GM19238 (cell line): Measurements from ENCODE around the gene EIF4A2.
A peak's percentile ranks its signal among the peaks of the same experiment; 100 is the strongest.
"Not testable (repeated sequence)": the region's sequence is repeated elsewhere in the genome, so short reads cannot be mapped to it uniquely, and the experiment has no call there.

ENCODE experiments used
- DNase-seq: peaks from one replicate; pipeline ENCODE4 v3.0.0; 2011; ENCODE audit warnings: low spot score; ENCODE audit not compliant: insufficient read length

The EIF4A2 gene

DNA sequence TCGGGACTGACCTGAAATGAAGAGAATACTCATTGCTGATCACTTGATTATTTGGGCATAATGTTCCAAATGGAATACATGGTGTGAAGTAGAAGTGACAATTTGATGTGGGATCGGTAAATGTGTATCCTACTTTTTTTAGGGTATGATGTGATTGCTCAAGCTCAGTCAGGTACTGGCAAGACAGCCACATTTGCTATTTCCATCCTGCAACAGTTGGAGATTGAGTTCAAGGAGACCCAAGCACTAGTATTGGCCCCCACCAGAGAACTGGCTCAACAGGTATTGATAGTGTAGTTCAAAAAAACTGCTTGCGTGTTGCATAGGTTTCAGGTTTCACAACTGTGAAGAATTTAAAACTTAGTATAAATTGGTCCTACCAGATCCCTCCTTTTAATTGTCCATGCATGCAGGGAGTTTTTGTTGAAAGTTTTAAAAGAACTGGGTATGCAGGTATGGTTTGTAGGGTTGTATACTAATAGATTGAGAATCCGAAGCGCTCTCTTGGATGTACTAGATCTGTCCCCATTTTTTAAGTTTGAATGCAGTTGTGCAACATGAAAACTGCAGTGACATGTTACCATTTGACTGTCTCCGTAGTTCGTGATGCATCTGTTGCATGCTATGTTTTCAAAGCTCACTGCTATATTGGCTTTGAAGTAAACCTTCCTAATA lies 1.6 kb downstream of the EIF4A2 start:
- no peak for DNase-seq

DNA sequence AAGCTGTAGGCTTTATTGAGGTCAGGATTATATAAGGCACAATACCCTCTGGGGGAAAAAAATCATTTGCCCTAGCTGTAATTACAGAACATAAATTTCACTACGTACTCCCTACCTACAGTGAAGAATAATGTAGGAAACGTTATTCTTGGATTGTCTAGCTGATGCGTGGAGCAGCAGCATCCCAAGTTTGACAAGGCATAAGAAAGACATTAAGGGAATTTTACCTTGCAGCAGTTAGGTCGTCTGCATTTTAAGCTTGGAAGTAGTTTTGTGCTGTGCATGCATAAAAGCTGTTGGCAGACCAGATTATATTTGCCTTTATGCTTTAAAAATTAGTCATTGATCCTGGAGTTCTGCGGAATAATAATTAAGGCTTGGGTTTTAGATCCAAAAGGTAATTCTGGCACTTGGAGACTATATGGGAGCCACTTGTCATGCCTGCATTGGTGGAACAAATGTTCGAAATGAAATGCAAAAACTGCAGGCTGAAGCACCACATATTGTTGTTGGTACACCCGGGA lies 2.2 kb downstream of the EIF4A2 start:
- DNase-seq = no peak

DNA sequence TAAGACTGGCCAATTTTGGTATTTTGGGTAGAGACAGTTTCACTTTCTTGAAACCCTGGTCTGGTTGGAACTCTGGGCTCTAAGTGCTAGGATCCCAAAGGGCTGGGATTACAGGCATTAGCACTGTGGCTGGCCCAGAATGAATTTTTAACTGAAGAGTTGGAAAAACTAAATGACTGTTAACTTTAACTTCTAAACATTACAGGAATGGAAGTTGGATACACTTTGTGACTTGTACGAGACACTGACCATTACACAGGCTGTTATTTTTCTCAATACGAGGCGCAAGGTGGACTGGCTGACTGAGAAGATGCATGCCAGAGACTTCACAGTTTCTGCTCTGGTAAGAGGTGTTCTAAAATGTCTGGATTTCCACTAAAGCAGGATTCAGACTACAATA lies 3.5 kb downstream of the EIF4A2 start:
- no peak for DNase-seq

DNA sequence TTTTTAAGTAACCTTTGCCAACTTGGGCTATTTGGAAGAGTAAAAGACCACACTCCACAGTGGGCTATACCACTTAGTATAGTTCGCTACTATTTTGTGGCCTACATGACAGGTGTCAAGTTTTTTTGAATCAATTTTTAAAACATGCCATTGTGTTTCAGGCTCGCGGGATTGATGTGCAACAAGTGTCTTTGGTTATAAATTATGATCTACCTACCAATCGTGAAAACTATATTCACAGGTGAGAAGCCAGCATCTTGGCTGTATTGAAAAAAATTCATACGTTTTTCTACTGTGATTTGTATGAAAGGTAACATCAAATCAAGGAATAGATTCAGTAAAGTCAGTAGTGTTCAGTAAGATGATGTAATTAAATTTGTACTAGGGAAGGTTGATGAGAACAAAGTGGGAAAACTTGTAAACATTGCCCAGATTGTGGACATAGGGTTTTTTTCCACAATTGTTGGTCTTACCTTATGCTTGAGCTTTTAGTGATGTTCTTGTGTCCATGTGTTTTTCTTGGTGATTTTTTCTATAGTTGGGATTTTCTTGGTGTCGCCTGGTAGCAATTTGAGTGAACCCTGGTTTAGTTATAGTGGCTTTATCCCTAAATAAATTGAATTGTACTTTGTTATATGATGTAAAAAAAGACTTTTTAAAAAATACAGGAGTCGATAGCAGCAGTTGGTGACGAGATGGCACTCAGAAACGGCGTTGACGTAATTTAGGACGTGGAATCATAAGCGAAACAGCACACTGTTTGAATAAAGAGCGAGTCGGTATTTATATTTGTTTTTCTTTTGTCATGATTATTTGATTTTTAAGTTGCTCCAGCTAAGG lies 4.5 kb downstream of the EIF4A2 start:
- no peak for DNase-seq

DNA sequence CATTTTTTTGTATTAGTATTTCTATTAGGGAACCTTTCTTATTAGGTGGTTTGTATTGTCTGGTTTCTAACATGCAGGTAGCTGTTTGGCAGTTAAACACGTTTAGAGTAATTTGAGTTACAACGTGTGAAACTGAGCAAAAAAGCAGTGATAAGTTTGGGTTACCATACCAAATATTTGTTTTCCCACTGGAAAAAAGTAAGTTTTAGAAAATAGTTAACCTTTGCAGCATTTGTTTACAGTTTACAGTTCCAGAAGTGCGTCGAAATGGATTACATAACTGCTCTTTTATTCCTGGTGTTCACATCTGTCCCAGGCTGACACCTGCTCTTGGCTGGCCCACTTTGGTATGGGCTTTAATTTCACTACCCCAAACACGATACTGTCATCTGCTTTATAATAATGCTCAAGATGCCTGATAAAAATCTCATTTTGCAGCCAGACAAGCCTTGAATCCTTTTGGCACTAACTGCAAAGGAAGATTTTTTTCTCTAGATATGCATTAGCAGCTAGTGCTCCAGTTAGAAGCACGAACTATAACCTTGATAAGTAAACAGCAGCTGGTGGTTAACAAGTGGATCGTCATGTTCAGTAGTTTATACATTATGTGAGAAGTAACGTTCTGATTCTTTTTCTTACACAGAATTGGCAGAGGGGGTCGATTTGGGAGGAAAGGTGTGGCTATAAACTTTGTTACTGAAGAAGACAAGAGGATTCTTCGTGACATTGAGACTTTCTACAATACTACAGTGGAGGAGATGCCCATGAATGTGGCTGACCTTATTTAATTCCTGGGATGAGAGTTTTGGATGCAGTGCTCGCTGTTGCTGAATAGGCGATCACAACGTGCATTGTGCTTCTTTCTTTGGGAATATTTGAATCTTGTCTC lies 5.3 kb downstream of the EIF4A2 start:
- DNase-seq = no peak

DNA sequence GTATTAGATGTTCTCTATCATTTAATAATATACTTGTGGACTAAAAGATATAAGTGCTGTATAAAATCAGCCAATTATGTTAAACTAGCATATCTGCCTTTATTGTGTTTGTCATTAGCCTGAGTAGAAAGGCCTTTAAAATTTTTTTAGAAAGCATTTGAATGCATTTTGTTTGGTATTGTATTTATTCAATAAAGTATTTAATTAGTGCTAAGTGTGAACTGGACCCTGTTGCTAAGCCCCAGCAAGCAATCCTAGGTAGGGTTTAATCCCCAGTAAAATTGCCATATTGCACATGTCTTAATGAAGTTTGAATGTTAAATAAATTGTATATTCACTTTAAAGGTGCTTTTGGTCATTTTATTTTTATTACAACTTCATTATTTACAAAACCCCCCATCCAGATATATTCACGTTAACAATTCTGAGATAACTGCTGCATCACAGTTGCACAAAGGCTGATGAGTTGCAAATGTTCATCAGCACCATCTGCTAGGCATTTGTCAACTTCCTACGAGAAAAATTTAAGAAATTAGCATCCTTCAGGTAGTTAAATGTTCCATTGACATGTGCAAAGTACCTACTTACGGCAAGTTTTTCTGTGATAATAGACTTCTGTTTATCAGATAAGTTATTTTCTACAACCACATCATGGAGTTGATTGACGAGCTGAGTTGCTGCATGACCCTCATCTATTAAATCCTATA lies 6.3 kb downstream of the EIF4A2 start:
- DNase-seq = no peak

DNA sequence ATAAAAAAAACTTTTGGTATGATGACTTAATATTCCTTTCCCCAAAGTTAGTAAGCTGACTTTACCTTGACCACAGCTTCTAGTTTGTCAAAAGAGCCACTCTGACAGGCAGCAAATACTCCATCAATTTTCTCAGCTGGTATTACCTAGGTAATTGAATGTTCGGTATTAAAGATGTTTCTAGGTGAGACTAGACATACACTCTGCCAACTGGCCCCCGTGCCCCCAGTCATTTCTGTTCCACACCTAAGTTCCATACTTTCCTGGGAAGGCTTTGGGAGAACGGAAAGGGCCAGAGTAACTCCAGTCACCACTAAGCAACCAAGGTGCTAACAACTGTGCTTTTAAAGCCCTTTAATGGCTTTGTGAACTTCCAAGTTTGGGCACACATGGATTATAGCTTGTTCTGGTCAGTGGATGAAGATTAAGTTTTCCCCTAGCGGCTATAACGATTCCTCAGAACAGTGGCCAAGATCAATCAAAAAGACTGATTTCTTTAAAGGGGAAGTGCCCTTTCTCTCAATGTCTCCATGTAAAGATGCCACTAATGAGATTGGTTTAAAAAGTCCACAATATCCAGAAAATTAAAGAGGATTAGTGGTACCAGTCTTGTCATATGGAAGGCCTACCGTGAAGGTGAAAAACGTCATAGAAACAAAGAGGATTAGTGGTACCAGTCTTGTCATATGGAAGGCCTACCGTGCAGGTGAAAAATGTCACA lies 7.0 kb downstream of the EIF4A2 start:
- no peak for DNase-seq

DNA sequence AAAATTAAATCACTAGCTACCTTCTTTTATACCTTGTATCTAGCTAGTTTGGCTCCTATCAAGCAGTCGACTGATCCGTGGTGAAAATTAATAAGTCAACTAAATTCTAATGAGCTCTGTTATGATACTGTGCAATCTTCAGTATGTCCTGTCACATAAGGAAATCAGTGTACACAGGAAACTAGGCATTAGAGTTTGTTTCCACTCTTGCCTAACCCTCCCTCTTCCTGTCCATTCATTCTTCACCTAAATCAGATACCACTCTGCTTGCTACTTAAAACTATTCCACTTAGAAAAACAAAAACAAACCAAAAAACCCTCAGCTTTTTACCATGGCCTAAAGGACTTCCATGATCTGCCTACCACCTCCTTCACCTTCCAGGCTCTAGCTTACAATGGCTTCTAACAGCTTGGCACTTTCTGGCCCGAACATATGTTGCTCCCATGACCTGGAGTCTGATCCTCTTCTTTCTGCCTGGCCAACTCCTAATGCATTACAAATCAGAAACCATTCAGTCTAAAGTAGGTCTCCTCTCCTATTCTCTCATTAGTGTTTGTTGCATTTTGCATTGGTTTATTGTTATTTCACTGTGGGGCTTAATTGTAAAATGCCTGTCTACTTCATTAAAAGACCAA lies 15.0 kb downstream of the EIF4A2 start:
- no peak for DNase-seq

DNA sequence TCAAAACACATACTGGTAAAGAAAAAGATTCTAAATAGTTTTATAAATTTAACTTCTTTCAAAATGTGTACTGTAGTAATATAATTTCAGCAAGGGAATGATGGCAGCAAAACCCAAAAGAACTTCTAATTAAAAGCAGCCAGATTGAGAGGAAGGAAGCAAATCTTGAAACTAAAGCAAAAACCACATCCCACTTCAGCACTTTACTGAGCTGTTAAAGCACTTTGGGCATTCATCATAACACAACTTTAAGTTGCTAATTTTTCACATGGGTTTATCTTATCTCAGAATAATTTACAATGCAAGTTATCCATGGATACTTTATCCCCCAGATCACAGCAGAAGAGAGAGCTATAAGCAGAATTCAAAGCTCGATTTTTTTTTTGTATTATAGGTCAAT lies 16.9 kb downstream of the EIF4A2 start:
- no peak for DNase-seq

DNA sequence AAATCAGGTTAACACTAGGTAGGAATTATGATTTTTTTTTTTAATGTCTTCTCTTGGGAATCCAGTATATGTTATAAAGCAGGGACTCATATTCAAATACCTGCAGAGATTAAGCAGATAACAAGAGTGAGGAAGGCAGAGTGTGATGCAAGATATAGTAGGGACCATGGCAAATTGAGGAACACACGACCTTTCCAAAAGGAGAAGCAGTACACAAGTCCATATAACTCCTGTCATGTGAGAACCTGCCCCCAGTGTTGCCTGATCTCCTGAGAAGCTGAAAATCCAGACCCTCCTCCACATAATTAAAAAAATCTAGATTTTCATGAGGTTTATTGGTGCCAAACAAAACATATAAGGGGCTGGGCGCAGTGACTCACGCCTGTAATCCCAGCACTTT lies 19.3 kb downstream of the EIF4A2 start:
- no peak for DNase-seq

DNA sequence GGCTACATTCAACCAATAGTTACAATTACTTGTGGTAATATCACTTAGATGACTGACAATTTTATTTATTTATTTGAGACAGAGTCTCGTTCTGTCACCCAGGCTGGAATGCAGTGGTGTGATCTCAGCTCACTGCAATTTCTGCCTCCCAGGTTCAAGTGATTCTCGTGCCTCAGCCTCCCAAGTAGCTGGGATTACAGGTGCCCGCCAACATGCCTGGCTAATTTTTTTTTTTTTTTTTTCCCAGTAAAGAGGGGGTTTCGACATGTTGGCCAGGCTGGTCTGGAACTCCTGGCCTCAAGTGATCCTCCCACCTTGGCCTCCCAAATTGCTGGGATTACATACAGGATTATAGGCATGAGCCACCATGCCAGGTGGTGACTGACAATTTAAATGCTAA lies 20.1 kb downstream of the EIF4A2 start:
- DNase-seq = not testable (repeated sequence)

DNA sequence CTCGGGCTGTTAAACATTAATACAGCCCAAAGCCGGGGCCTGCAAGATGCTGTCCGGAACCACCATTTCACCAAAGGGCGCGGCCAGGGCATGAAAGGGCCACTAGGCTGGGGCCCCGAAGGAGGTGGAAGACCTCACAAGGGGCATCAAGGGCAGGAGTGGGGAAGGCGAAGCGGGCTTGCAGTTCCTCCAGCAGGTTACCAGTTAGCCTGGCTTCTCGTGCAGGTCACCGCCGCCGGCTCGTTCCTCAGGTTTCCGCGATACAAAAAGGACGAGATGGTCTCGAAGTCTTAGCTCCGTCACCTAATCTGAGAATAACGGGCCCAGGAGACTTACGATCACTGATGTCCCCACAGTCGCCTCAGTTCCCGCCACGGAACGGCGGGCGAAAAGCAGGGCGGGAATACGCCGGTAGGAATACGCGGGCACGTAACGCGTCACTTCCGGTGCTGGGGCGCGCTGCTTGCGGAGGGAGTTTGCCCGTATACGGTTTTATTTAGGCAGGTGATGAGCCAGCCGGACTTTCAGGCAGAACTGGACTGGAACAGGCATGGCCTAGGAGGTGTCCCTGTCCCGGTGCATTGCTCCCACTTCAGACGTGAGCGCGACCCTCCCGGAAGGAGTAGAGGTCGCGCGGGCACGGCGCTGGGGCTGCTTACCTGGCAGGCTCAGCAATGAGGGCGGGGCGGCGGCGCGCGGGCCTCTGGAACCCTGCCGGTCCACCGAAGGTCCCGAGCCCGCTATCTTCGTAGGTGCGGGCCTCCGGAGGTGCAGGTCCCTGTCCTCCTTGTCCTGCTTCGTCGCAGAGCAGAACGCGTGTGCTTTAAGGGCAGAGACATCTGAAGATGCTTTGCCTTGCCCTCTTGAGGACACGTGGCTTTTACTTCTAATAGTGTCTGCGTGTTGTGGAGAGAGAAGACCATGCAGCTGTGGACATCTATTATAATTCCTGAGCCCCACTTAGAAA lies 23.0 kb downstream of the EIF4A2 start, which contains the start of gene RFC4:
TSS of gene RFC4 (minus strand) at position 394 of the 967 bp plus-strand sequence. CDS start 1,769 bp downstream, outside the sequence.
- peak; percentile 67 for DNase-seq

DNA sequence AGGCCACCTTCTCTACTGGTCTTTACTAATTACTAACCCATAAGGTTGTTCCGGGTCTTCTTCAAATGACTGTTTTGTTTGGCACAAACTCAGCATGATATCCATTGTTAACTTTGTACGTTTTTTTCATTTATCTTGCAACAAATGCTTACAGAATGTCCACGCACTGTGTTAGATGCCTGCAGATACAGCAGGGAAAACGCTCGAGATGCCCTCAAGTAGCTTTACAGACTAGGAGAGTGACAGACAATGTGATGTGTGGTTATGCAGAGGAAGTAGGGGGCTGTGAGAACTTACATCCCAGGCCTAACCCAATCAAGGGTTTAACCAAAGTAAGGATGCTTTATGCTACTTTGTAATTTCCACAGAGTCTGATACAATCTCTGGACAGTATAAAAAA lies 23.9 kb downstream of the EIF4A2 start:
- DNase-seq = no peak

DNA sequence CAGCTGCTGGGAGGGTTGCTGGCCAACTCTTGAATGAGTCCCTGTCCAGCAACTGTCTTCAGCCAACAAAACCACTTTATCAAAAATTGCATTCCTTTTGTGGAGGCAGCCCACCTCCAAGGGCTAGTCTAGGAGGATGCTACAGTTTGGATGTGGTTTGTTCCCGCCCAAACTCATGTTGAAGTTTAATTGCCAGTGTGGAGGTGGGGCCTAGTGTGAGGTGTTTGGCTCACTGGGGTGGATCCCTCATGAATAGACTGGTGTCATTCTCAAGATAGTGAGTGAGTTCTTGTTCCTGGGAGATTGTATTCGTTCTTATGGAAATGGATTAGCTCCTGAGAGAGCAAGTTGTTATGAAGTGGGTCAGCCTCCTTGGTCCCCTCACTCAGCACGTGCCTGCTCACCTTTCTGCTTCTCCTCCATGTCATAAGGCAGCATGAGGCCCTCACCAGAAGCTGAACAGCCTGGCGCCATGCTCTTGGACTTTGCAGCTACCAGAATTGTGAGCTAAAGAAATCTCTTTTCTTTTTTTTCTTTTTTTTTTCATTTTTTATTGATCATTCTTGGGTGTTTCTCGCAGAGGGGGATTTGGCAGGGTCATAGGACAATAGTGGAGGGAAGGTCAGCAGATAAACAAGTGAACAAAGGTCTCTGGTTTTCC lies 27.1 kb downstream of the EIF4A2 start:
- no peak for DNase-seq

DNA sequence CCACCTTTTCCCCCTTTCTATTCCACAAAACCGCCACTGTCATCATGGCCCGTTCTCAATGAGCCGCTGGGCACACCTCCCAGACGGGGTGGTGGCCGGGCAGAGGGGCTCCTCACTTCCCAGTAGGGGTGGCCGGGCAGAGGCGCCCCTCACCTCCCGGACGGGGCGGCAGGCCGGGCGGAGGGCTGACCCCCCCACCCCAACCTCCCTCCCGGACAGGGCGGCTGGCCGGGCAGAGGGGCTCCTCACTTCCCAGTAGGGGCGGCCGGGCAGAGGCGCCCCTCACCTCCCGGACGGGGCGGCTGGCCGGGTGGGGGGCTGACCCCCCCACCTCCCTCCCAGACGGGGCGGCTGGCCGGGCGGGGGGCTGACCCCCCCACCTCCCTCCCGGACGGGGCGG lies 27.9 kb downstream of the EIF4A2 start:
- not testable (repeated sequence) for DNase-seq

DNA sequence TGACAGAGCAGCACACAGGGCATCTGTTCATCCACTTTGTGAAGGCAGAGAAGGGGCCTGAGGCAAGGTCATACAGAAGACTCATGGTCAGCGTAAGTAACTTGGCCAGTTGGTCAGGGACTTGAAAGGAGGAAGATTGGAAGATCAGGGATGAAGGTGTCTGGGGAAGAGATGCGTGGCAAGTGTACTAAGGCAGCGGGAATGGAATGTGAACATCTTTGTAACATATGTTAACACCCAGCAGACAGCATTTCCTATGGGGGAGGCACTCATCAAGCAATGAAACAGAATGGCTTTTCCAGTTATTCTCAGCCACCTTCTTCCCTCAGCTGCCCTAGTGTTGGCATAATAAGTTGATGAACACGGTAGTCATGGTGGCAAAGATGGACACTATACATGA lies 30.7 kb downstream of the EIF4A2 start:
- DNase-seq = no peak

DNA sequence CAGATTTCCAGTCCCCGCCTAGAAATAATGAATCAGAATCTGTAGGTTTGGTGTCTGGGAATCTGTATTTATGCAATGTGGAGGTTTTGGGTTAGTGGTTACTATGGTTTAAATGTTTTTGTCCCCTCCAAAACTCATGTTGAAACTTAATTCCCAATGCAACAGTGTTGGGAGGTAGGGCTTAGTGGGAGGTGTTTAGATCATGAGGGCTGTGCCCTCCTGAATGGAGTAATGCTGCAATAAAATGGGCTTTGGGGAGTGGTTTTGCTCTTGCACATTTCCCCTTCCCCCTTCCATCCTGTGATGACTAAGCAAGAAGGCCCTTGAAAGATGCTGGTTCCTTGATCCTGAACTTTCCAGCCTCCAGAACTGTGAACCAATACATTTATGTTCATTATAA lies 32.1 kb downstream of the EIF4A2 start:
- no peak for DNase-seq

DNA sequence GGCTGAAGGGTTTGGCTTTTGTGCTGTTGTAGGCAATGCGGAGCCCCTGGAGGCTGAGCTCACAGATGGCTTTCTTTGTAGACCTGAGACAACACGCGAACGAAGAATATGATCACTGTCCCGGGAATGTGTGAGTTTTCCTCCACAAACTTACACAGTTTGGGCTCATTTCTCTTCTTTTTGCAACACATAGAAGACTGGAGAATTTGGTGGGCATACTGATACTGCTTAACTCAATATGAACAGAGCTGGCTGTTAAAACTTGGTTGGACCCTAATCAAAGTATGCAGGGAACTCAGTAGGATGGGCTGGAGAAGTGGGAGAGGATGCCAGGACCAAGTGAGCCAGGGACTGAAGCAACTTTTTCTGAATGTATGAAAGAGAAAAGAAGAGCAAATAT lies 35.1 kb downstream of the EIF4A2 start:
- no peak for DNase-seq
